GM10266 (cell line): ENCODE measurements around the gene DNAJB4.

Experiments
- DNase-seq: peaks from one replicate; pipeline ENCODE4 v3.0.0; 2012; ENCODE audit errors: extremely low spot score
- CTCF ChIP-seq: IDR thresholded peaks from 2 replicates; pipeline ENCODE4 v1.5.1; 2012; ENCODE audit warnings: mild to moderate bottlenecking, low read depth; ENCODE audit not compliant: control insufficient read depth, insufficient read depth; ENCODE audit errors: missing control alignments

DNAJB4 gene

GRCh38 chr1:78004719-78005447, at the start of gene DNAJB4:
Gene DNAJB4, plus strand, starts transcription at chr1:78004939. Its CDS starts 172 bp downstream, at chr1:78005111.
- peak; percentile 78 for DNase-seq
- no peak for TF ChIP-seq CTCF

- no peak for TF ChIP-seq CTCF
Measured at GRCh38 chr1:77955709-77956108, 49.0 kb upstream of the DNAJB4 start.

GRCh38 chr1:77956464-77956863, 48.3 kb upstream of the DNAJB4 start:
- DNase-seq: no peak
- no peak for TF ChIP-seq CTCF

More at GRCh38 chr1:77955709-77956108, 49.0 kb upstream of the DNAJB4 start:
- no peak for DNase-seq

GRCh38 chr1:77958391-77958790, 46.3 kb upstream of the DNAJB4 start:
- DNase-seq: no peak
- no peak for TF ChIP-seq CTCF

GRCh38 chr1:77958850-77959249, 45.9 kb upstream of the DNAJB4 start:
- DNase-seq: no peak
- TF ChIP-seq CTCF: no peak

- TF ChIP-seq CTCF: no peak
- DNase-seq: no peak
Measured at GRCh38 chr1:77961392-77961791, 43.3 kb upstream of the DNAJB4 start.

- DNase-seq: no peak
- TF ChIP-seq CTCF: no peak
Measured at GRCh38 chr1:77966291-77966690, 38.4 kb upstream of the DNAJB4 start.
